ENCODE measurements around the gene PAM16.

Gene PAM16

DNA sequence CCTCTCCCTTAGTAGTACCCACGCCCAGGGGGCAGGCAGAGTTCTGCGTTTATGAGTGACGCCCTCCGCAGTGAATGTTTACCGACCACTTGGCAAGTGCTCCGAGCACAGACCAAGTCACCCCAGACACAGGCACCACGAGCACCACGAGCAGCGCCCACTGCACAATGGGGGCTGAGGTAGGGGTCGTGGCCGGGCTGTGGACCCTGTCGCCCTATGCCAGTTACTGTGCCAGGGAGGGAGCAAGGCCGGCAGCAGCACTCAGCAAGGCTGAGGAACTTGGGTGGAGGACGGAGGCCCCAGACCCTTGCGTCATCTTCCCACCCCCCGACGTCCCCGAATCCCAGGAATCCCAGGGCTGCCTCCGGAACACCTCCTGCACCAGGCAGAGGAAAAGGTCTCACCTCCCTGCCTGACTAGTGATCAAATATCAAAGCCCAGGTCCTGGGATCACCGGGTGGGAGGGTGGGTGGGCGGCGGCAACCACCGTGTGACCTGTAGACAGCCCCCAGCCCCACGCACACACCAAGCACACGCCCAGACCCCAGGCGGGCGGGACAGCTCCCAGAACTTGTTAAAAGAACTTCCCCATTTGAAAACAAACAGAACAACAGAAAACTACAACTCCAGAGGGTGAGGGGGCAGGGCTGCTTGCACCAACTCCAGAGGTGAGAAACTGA is 25.9 kb upstream of the PAM16 start:
- no peak for DNase-seq (ENCODE audit: low spot score)
- TF ChIP-seq, protein P1, sequence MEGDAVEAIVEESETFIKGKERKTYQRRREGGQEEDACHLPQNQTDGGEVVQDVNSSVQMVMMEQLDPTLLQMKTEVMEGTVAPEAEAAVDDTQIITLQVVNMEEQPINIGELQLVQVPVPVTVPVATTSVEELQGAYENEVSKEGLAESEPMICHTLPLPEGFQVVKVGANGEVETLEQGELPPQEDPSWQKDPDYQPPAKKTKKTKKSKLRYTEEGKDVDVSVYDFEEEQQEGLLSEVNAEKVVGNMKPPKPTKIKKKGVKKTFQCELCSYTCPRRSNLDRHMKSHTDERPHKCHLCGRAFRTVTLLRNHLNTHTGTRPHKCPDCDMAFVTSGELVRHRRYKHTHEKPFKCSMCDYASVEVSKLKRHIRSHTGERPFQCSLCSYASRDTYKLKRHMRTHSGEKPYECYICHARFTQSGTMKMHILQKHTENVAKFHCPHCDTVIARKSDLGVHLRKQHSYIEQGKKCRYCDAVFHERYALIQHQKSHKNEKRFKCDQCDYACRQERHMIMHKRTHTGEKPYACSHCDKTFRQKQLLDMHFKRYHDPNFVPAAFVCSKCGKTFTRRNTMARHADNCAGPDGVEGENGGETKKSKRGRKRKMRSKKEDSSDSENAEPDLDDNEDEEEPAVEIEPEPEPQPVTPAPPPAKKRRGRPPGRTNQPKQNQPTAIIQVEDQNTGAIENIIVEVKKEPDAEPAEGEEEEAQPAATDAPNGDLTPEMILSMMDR (IDR thresholded peaks at IDR 0.05; ENCODE audit: extremely low read depth, missing control alignments), result no peak

DNA sequence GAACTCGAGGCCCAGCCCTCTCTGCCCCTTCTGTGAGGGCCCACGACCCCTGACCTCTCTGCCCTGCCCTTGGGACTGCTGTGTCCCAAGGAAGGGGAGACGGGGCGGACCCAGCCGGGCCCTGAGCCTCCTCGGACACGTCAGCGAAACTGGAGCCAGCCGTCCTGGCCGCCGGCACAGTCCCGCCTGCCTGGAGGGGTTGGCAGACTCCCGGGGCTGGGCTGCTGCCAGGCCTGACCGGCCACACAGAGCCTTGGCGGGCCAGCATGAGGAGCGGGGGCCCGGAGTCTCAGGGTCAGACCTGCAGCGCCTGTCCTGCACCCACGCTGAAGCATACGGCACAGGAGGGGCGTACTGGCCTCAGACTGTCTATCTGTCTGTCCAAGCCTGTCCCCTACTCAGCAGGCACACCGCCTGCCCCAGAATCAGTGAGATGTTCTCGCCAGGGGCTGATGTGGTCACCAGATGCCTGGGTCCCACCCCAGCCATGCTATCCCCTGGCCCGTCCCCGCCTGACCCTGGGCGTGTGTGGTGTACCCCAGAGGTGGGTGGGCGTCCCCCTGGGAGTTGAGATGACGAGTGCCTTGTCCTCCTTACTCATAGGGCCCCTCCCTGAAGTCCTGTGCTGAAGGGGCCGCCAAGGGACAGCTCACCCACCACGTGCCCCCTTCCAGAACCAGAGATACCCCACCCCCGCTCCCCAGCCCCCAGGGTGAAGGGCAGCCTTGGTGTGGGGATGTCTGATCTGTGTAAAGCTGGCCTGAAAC is 25.2 kb upstream of the PAM16 start:
- TF ChIP-seq, protein P1 (IDR thresholded peaks at IDR 0.05; ENCODE audit: extremely low read depth, missing control alignments), result no peak

DNA sequence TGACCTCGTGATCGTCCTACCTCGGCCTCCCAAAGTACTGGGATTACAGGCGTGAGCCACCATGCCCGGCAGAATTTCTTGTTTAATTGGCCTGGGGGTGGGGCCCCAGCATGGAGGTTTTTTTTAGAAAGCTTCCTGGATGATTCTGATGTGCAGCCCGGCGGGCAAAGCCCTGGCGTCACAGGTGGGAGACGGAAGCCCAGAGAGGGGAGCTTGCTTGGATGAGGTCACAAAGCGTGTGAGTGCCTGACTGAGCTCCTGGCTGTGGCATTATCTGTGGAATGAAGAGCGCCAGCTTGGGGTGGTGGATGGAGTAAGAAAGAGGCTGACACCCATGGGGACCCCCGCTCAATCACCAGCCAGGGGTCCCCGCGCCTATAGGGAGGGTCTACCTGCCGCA is 24.6 kb upstream of the PAM16 start:
- DNase-seq (ENCODE audit: low spot score), result no peak
- TF ChIP-seq, protein P1 (IDR thresholded peaks at IDR 0.05; ENCODE audit: extremely low read depth, missing control alignments), result no peak

More for the DNA sequence above, 25.2 kb upstream of the PAM16 start:
- no peak for DNase-seq (ENCODE audit: low spot score)

DNA sequence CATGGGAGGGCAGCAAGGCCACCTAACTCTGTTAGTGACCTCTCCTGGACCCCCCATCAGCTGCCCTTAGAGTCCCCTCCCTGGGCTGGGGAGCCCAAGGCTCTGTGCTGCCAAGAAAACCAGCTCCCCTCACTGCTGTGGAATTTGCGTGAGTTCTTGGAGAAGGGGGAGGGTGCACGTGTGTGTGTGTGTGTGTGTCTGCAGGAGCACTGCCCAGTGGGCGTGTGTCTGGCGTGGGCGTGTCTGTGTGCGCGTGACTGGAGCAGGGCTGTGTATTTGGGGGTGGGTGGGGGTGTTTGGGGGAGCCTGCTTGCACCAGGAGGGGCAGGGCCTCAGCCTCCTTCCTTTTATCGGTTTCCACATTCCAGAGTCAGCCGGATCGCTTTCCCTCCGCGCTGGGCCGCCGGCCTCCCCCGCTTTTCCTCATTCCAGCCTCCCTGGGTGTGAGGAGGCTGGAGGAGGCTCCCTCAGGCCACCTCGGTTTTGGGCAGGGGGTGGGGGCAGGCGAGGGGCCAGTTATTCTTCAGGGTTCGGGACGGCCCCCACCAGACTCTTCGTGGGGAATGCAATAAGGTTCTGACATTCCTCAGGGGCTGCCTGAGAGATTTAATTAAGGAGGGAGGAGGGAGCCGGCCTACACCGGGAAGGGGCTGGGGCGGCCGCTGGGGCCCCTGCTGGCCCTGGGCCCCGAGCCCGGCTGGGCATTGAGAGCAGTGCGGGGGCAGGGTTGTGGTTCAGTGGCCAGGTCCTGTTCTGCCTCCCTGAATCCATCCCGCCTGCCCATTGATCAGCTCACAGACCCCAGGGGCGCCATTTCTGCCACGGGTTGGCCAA is 23.0 kb upstream of the PAM16 start:
- TF ChIP-seq, protein P1 (IDR thresholded peaks at IDR 0.05; ENCODE audit: extremely low read depth, missing control alignments), result no peak
- no peak for DNase-seq (ENCODE audit: low spot score)

DNA sequence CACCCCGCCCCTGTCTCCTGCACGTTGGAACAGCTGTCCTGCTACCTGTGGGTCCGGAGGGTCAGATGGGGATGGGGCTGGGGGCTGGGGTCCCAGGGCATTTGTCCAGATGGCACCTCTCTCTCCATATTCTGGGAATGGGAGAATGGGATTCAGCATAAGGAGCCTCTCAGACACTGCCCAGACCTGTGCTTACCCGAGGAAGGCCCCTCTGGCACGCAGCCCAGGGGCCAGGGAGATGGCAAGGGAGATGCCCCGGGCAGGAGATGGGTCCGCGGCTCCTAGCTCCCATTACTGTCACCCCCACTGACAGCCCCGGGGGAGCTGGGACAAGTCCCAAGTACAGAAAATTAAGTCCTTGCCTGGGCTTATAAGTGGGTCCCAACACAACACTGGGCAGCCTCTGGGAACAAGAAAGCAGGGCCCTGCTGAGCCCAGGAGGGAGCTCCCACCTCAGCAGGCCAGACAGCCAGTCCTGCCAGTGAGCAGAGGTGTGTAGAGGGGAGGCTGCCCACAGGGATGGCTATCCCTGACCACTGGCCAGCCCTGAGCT is 22.3 kb upstream of the PAM16 start:
- TF ChIP-seq, protein P1 (IDR thresholded peaks at IDR 0.05; ENCODE audit: extremely low read depth, missing control alignments), result no peak
- DNase-seq (ENCODE audit: low spot score), result no peak

DNA sequence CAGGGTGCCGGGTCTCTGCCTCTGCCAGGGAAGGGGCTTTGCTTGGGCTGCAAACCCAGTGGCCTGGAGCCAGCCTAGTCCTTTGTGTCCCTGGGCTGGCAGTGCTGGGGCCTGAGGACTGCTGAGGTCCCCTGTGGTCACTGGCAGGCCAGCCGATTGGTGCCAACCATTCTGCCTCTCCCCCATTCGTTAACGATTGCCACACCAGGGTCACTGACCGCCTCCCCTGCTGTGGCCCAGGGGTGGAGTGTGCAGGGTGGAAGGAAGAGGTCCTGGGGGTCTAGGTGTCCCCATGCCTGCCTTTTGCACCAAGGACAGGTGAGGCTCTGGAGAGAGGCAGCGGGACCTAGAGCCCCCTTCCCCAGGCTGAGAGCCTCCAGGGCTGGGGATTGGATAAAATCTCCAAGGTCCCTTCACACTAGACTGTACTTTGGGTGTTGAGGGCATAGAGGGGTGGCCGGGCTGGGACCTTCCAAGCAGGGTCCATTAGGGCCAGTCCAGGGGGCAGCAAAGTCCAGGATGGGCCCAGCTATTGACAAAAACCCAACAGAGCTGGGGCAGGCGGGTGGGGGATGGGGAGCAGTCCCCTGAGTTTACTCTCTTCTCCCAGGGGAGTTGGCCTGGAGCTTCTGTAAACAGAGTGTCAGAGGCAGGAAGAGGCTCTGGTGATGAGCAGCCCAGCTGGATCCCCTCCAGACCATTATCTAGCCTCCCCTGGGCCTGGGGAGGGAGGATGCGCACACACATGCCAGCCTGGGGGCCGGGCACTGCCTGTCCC is 21.6 kb upstream of the PAM16 start:
- TF ChIP-seq, protein P1 (IDR thresholded peaks at IDR 0.05; ENCODE audit: extremely low read depth, missing control alignments), result no peak
- no peak for DNase-seq (ENCODE audit: low spot score)
